ENCODE results near the gene HDAC11. TPM values are rescaled to one million over a fixed set of nuclear protein-coding genes. Genes with fewer than 3 reads are reported as not detected.
A peak's percentile ranks its signal among the peaks of the same experiment; 100 is the strongest.

The HDAC11 gene
- total RNA-seq, 2 experiments from 2014 or later: 1.8 to 2.0 TPM

- CTCF ChIA-PET: interaction anchor here (1.3 to 9.5 kb wide), 3 partner anchors 13 to 175 kb away, joined by 4 to 63 read pairs (median 4); no protein-coding TSS in a partner anchor
- H3K36me3 Mint-ChIP-seq (ENCODE audit: low read depth): no peaks in the 10 kb centered on the region
- H3K4me3 Mint-ChIP-seq: no peak overlapping the region
- DNase-seq (no peak), ATAC-seq (no peak)
- H3K27ac Mint-ChIP-seq: no peak overlapping the region
- peaks cover 6% of the 10 kb centered on the region for H3K4me1 Mint-ChIP-seq (ENCODE audit: low read depth)
- POLR2A ChIA-PET: no interaction called here
- no peaks in the 10 kb centered on the region for H3K27me3 Mint-ChIP-seq
- intact Hi-C loops (cut with micrococcal nuclease): no loop called here
- TF ChIP-seq CTCF (IDR thresholded peaks at IDR 0.05): no peak
- H3K9me3 Mint-ChIP-seq: no peaks in the 10 kb centered on the region
Measured at GRCh38 chr3:13474776-13475303, 5.3 kb upstream of the HDAC11 start.

GRCh38 chr3:13475871-13476590 lies 4.1 kb upstream of the HDAC11 start:
- peaks cover 11% of the 10 kb centered on the region for H3K4me1 Mint-ChIP-seq (ENCODE audit: low read depth)

GRCh38 chr3:13477943-13478342 lies 2.2 kb upstream of the HDAC11 start:
- no peaks in the 10 kb centered on the region for H3K36me3 Mint-ChIP-seq (ENCODE audit: low read depth)
- ATAC-seq: no peak
- H3K27me3 Mint-ChIP-seq: no peaks in the 10 kb centered on the region
- no peak overlapping the region for H3K4me3 Mint-ChIP-seq
- CTCF ChIA-PET: interaction anchor here (1.0 to 9.5 kb wide), 4 partner anchors 16 to 172 kb away, joined by 3 to 63 read pairs (median 28); no protein-coding TSS in a partner anchor
- no peak for TF ChIP-seq CTCF (IDR thresholded peaks at IDR 0.05)
- POLR2A ChIA-PET: interaction anchor here (1.0 kb wide), 1 partner anchor 62 kb away, joined by 3 read pairs; no protein-coding TSS in a partner anchor
- intact Hi-C loops (cut with micrococcal nuclease): no loop called here
- H3K27ac Mint-ChIP-seq: no peak overlapping the region
- H3K4me1 Mint-ChIP-seq (ENCODE audit: low read depth): peaks cover 20% of the 10 kb centered on the region
- no peak for DNase-seq
- H3K9me3 Mint-ChIP-seq: no peaks in the 10 kb centered on the region

More at GRCh38 chr3:13475871-13476590, 4.1 kb upstream of the HDAC11 start:
- ChIA-PET CTCF (interaction anchor here (1.5 to 9.5 kb wide), 3 partner anchors 14 to 174 kb away, joined by 11 to 63 read pairs (median 37); no protein-coding TSS in a partner anchor), POLR2A (interaction anchor here (0.6 to 0.9 kb wide), 2 partner anchors 18 to 391 kb away, joined by 3 read pairs; no protein-coding TSS in a partner anchor)
- H3K27me3 Mint-ChIP-seq: no peaks in the 10 kb centered on the region
- no peak overlapping the region for H3K4me3 Mint-ChIP-seq
- ATAC-seq (no peak), DNase-seq (no peak)
- H3K36me3 Mint-ChIP-seq (ENCODE audit: low read depth): no peaks in the 10 kb centered on the region
- TF ChIP-seq CTCF (IDR thresholded peaks at IDR 0.05): no peak
- intact Hi-C loops (cut with micrococcal nuclease): no loop called here
- H3K27ac Mint-ChIP-seq: no peak overlapping the region
- no peaks in the 10 kb centered on the region for H3K9me3 Mint-ChIP-seq

- no peak for TF ChIP-seq CTCF (IDR thresholded peaks at IDR 0.05)
Measured at GRCh38 chr3:13479332-13479581, 849 bp upstream of the HDAC11 start.

More at GRCh38 chr3:13479332-13479581, 849 bp upstream of the HDAC11 start:
- Mint-ChIP-seq H3K36me3 (ENCODE audit: low read depth) (no peaks in the 10 kb centered on the region), H3K9me3 (no peaks in the 10 kb centered on the region), H3K4me1 (ENCODE audit: low read depth) (peaks cover 20% of the 10 kb centered on the region), H3K4me3 (peak overlapping the region; percentile 90), H3K27me3 (no peaks in the 10 kb centered on the region), H3K27ac (peak overlapping the region; percentile 89)
- CTCF ChIA-PET: interaction anchor here (1.5 to 9.5 kb wide), 6 partner anchors 9 to 388 kb away, joined by 5 to 63 read pairs (median 12); no protein-coding TSS in a partner anchor
- POLR2A ChIA-PET: interaction anchor here (0.7 to 2.0 kb wide), 6 partner anchors 8 to 639 kb away, joined by 3 to 7 read pairs (median 4); partner anchors contain the start of gene NUP210
- DNase-seq: peak; percentile 73
- intact Hi-C loops (cut with micrococcal nuclease): no loop called here
- ATAC-seq: peak; percentile 21

Data from activated CD8-positive, alpha-beta T cell treated with anti-CD3 and anti-CD28 coated beads for 36 hours (primary cell).